Esophagus squamous epithelium (tissue), 4 donors: ENCODE measurements around the gene ACSF3.

ENCODE experiments used
- POLR2A ChIP-seq, 4 donors: fragments of 450-650 bp; IDR thresholded peaks; one replicate each; pipeline ENCODE4 v1.6.1; 2017; ENCODE audit warnings: antibody characterized with exemption in 4 of 4, mild to moderate bottlenecking in 4 of 4, moderate library complexity in 3 of 4
- TF ChIP-seq, protein P1 (sequence below), 6 experiments: fragments of 450-650 bp in 4 of 6; fragments of 200-600 bp in 2 of 6; sonication (generic) in 2 of 6; IDR thresholded peaks; one replicate each; pipeline ENCODE4 v1.5.1; 2016 to 2019; ENCODE audit warnings: antibody characterized with exemption in 6 of 6, mild to moderate bottlenecking in 4 of 6, moderate library complexity in 4 of 6

DNA sequence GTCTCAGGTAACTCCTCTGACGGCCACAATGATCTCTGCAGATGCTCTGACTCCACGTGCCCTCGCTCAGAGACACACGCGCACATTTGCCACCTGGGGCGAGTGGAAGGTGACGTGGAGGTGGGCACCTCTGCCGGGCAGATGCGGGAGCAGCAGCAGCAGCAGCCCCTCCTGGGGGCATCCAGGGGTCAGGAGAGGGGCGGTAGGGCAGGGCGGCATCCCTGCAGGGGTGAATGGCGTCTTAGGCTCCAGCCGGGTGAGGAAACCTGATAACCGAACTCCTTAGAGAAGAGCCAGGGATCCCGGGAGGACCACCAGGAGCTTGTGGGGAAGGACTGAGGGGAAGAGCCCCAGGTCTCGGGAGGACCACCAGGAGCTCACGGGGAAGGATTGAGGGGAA lies 43.3 kb downstream of the ACSF3 start:
- TF ChIP-seq, protein P1, sequence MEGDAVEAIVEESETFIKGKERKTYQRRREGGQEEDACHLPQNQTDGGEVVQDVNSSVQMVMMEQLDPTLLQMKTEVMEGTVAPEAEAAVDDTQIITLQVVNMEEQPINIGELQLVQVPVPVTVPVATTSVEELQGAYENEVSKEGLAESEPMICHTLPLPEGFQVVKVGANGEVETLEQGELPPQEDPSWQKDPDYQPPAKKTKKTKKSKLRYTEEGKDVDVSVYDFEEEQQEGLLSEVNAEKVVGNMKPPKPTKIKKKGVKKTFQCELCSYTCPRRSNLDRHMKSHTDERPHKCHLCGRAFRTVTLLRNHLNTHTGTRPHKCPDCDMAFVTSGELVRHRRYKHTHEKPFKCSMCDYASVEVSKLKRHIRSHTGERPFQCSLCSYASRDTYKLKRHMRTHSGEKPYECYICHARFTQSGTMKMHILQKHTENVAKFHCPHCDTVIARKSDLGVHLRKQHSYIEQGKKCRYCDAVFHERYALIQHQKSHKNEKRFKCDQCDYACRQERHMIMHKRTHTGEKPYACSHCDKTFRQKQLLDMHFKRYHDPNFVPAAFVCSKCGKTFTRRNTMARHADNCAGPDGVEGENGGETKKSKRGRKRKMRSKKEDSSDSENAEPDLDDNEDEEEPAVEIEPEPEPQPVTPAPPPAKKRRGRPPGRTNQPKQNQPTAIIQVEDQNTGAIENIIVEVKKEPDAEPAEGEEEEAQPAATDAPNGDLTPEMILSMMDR (IDR thresholded peaks at IDR 0.05): no peak
- no peak for TF ChIP-seq POLR2A (IDR thresholded peaks at IDR 0.05)
